Measurements from ENCODE around the gene JOSD1. TPM values are rescaled to one million over a fixed set of nuclear protein-coding genes. Genes with fewer than 3 reads are reported as not detected.

The JOSD1 gene
- total and polyA plus RNA-seq, 9 donors, result 33.6 to 138 (median 48.7) TPM

DNA sequence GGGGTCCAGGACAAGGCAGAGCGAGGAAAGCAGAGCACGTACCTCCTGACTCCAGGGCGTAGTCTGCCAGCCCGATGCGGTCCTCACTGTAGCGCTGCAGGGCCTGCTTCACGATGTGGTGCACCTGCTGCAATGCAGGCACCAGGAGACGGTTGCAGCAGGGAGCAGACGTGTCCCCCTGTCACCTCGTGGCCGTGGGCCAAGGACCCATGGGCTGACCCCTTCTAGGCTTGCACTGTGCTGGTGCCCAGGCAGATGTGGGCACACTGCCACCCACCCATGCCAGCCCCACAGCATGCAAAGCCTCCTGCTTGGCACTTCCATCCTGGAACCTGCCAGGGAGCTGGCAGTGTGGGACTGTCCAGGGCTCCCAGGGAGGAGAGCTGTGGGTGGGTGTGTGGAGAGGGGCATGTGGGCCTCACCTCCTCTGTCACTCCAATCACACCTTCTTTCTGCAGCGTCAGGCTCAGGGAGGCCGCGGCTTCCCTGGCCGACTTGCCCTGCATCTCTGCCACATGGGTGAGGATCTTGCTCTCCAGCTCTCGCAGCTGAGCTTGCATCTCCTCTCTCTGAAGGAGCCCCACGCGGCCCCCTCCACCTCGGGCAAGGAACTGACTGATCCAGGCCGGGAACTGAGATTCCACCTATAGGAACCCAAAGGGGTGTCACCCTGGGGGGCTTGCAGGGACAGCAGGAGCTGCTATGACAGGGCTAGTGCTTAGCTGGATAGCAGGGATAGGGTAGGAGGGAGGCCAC is 38.7 kb upstream of the JOSD1 start:
- DNase-seq, result no peak
- Histone ChIP-seq H3K27me3 (no peaks in the 10 kb centered on the region), H3K4me3 (no peak overlapping the region), H3K27ac (no peak overlapping the region), H3K9me3 (no peaks in the 10 kb centered on the region), H3K4me1 (ENCODE audit: insufficient read depth) (no peaks in the 10 kb centered on the region), H3K36me3 (no peaks in the 10 kb centered on the region)
- WGBS, 3 donors, result 86 to 92% (median 91%) methylated on average over 20 of the region's 20 CpGs
- TF ChIP-seq EP300 (IDR thresholded peaks at IDR 0.05) (no peak), POLR2A (IDR thresholded peaks at IDR 0.05) (no peak)
- TF ChIP-seq, protein P1, sequence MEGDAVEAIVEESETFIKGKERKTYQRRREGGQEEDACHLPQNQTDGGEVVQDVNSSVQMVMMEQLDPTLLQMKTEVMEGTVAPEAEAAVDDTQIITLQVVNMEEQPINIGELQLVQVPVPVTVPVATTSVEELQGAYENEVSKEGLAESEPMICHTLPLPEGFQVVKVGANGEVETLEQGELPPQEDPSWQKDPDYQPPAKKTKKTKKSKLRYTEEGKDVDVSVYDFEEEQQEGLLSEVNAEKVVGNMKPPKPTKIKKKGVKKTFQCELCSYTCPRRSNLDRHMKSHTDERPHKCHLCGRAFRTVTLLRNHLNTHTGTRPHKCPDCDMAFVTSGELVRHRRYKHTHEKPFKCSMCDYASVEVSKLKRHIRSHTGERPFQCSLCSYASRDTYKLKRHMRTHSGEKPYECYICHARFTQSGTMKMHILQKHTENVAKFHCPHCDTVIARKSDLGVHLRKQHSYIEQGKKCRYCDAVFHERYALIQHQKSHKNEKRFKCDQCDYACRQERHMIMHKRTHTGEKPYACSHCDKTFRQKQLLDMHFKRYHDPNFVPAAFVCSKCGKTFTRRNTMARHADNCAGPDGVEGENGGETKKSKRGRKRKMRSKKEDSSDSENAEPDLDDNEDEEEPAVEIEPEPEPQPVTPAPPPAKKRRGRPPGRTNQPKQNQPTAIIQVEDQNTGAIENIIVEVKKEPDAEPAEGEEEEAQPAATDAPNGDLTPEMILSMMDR (IDR thresholded peaks at IDR 0.05), result no peak
- intact Hi-C loops (cut with DNase I), result loop anchor here in 1 of 4 donors (2.0 kb wide), 1 partner anchor 19 kb away; no protein-coding TSS in a partner anchor

DNA sequence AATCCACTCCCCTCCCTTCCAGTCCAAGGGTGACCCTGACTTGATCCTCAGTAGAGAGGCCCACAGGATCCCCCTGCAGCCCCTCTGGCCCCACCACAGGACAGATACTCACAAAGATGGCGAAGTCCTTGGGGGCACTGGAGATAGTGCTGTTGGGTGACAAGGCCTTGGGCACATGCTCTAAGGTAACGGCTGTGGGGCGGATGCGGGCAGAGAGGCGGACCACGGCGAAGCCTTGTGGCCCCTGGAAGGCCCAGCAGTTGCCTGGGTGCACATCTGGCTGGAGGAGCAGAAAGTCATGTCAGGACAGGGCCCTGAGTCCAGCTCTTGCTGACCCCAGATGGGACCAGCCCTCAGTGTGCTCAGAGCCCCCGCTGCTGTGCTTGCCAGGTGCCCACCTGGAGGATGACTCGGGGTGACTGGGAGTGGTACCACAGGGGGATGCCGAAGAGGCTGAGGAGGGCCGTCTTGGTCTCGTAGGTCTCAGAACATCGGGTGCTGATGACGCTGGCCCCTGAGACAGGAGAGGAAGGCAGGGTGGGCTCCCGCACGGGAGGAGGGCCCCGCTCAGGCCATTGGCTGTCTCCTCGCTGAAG is 37.8 kb upstream of the JOSD1 start:
- Histone ChIP-seq H3K36me3 (no peaks in the 10 kb centered on the region), H3K4me3 (no peak overlapping the region), H3K4me1 (ENCODE audit: insufficient read depth) (peaks cover 8% of the 10 kb centered on the region), H3K27me3 (no peaks in the 10 kb centered on the region), H3K9me3 (no peaks in the 10 kb centered on the region), H3K27ac (no peak overlapping the region)
- no peak for TF ChIP-seq POLR2A (IDR thresholded peaks at IDR 0.05)
- TF ChIP-seq EP300 (IDR thresholded peaks at IDR 0.05), result no peak
- TF ChIP-seq, protein P1 (IDR thresholded peaks at IDR 0.05), result no peak
- intact Hi-C loops (cut with DNase I), result no loop called here
- no peak for DNase-seq
- WGBS, 3 donors, result 90 to 93% (median 91%) methylated on average over 16 to 18 of the region's 18 CpGs

DNA sequence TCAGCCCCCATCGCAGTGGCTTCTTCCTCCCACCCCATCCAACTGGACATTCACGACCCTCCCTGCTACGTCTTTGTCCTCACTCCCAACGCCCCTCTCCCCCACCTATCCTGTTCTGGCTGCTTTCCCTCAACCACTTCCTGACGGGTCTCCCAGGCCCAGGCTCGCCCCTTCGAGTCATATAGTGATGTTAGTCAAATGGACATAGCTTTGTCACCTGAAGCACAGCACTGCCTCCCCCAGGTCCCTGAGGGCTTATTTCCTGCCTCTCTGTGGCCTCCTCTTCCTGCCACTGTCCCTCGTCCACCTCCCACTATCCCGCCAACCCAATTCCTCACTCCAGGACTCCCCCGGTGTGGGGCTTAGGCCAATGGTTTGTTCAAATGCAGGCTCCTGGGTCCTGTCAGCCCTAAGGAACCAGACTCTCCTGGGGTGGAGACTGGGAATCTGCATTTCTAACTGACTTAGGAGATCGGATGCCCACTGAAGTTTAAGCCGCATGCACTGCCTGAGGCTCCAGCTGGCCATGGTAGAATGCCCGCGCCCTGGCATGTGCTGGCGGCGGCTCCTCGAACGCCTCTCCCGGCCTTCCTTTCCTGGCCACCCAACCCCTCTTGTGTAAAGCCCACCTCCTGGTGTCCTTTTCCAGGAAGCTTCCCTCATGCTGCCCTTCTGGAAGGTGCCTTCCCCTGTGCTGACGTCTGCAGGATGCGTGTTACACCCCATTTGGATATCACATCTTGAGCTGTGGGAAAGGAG is 36.7 kb upstream of the JOSD1 start:
- no peak for TF ChIP-seq POLR2A (IDR thresholded peaks at IDR 0.05)
- no peak overlapping the region for H3K4me3 ChIP-seq
- no peak for DNase-seq
- H3K9me3 ChIP-seq, result no peaks in the 10 kb centered on the region
- H3K27me3 ChIP-seq, result no peaks in the 10 kb centered on the region
- intact Hi-C loops (cut with DNase I), result no loop called here
- H3K27ac ChIP-seq, result no peak overlapping the region
- H3K4me1 ChIP-seq (ENCODE audit: insufficient read depth), result peaks cover 16% of the 10 kb centered on the region
- WGBS, 3 donors, result 73 to 80% (median 76%) methylated on average over 21 of the region's 21 CpGs
- no peaks in the 10 kb centered on the region for H3K36me3 ChIP-seq

DNA sequence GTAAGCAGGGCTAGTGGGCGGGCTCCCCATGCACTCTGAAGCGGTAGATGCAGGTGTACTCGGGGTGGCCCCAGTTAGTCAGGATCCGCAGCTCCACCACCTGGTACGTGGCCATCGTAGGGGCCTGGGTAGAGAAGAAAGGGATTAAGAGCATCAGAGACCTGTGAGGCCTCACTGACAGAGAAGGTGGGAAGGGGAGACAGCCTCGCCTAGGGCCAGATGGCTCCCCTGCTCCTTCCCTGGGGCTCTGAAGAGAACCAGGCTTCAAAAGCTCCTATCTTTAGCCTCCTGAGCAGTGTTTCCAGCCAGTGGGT is 35.5 kb upstream of the JOSD1 start:
- 88 to 93% (median 88%) methylated on average over 7 of the region's 7 CpGs for WGBS, 3 donors

More for the DNA sequence above, 35.5 kb upstream of the JOSD1 start:
- Histone ChIP-seq H3K4me3 (no peak overlapping the region), H3K36me3 (no peaks in the 10 kb centered on the region), H3K4me1 (ENCODE audit: insufficient read depth) (peaks cover 20% of the 10 kb centered on the region), H3K27ac (no peak overlapping the region), H3K9me3 (no peaks in the 10 kb centered on the region), H3K27me3 (no peaks in the 10 kb centered on the region)
- intact Hi-C loops (cut with DNase I), result no loop called here
- TF ChIP-seq, protein P1 (IDR thresholded peaks at IDR 0.05), result no peak
- TF ChIP-seq POLR2A (IDR thresholded peaks at IDR 0.05) (no peak), EP300 (IDR thresholded peaks at IDR 0.05) (no peak)
- no peak for DNase-seq
